Measurements from ENCODE around the gene PRPF40B.

GRCh38 chr12:49612210-49612609 is 11.2 kb upstream of the PRPF40B start:
- TF ChIP-seq POLR2AphosphoS5 (IDR thresholded peaks at IDR 0.05; ENCODE audit: low read depth, low read length) (no peak), POLR2A (IDR thresholded peaks at IDR 0.05; ENCODE audit: low read depth, low read length) (no peak)
